CD4-positive, alpha-beta T cell treated with Interferon alpha-2 for 1 hour (primary cell): ENCODE data around the gene KRTCAP2.
"Not testable (repeated sequence)": the region's sequence is repeated elsewhere in the genome, so short reads cannot be mapped to it uniquely, and the experiment has no call there.

Experiments
- DNase-seq, 2 donors: peaks; one replicate each; pipeline ENCODE4 v3.0.0-alpha.2; 2020 to 2022

Gene KRTCAP2

DNA sequence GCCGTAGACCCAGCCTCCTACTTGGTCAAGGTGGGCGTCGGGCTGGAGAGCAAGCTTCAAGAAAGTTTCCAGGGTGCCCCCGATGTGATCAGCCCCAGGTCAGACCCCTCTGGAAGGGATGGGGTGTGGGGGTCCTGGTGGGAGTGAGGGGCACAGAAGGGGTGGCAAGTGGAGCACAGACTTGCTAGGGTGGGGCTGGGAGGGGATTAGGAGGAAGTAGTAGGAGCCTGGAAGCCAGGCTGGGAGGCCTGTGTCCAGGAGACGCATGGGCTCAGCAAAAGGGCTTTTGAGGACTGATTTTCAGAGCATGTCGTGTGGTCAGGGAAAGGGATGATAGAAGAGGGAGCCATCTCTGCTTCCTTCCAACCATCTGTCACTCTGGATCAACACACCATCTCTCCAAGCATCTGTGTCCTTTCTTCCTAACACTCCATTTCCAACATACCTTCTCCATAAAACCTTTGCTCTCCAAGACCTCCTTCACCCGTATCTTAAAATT is 9.0 kb upstream of the KRTCAP2 start:
- no peak for DNase-seq

DNA sequence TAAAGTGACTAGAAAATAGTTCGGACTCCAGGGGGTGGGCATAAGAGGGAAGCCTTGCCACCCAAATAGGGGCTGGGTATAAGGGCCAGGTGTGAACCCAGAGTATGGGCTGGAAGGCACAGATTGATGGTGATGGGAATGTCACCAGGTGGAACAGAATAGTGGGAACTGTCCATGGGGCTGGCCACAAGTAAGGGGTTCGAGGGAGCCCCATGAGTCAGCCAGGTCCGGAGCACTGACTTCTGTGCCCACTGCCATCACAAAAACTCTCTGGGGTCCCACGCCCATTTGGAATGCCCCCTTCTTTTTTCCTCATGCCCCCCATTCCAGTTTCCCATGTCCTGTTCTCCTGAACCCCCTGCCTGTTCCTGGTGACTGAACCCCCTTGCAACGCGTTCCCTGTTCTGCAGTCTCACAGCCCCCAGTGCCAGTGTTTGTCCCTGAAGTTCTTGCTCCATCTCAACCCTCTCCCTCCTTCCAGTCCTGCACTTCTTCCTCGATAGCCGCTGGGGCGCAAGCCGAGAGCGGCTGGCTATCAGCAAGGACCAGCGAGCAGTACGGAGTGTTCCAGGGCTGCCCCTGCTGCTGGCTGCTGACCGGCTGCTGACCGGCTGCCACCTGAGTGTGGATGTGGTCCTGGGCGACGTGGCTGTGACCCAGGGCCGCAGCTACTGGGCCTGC is 8.4 kb upstream of the KRTCAP2 start:
- DNase-seq: no peak

DNA sequence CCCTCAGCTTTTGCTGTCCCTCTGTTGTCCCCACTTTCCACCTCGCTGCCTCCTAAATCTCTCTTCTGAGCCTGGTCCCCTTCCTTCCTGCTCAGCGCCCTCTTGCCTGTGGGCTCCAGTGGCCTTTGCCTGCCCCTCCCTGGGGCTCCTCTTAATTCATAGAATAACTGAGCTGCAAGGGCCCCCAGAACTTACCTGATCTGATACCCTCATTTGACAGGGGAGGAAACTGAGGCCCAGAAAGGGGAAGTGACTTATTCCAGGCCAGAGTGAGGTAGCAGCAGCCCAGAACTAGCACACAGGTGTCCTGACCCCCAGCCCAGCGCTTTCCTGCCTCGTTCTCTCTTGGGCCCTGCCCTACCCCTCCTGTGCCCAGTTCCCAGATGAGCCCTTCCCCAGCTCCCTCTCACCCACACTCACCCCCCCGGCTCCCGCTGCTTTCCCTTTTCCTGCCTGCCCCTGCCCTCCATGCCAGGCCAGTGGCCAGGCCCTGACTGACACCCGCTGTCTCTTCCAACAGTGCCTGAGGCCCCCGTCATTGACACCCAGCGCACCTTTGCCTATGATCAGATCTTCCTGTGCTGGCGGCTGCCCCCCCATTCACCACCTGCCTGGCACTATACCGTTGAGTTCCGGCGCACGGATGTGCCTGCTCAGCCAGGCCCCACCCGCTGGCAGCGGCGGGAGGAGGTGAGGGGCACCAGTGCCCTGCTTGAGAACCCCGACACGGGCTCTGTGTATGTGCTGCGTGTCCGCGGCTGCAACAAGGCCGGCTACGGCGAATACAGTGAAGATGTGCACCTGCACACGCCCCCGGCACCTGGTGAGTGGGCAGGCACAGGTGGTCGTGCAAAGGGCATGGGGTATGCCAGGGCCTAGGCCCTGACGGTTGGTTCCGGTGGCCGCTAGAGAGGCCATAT is 6.3 kb upstream of the KRTCAP2 start:
- no peak for DNase-seq

DNA sequence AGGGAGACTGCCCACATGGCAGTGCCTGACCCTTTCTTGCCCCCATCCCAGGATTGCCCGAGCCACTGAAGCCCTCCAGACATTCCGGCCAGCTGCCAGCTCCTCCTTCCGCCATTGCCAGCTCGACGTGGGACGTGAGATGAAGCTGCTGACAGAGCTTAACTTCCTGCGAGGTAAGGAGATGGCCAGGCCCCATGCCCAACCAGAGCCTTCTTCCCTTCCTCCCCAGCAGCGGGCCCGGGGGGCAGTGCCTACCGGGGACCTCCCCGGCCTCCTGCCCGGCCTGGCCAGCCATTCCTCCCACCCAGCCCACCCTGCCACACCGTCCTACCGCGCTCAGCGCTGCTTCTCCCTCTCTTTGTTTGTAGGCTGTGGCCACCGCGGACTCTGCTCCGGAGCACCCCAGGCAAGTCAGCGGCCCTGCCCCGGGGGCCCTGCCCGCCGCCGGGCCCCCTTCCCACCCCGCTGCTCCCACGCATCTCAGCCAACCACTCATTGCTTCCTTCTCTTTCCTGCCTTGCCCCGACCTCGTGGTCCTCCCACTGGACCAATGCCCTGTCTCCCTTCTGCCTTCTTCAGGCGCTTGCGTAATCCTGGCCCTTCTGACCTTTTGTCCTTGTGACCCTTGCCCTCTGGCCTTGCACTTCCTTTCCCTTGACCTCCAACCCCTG is 5.5 kb upstream of the KRTCAP2 start:
- DNase-seq: peak in 1 of 2 donors; percentile 28

DNA sequence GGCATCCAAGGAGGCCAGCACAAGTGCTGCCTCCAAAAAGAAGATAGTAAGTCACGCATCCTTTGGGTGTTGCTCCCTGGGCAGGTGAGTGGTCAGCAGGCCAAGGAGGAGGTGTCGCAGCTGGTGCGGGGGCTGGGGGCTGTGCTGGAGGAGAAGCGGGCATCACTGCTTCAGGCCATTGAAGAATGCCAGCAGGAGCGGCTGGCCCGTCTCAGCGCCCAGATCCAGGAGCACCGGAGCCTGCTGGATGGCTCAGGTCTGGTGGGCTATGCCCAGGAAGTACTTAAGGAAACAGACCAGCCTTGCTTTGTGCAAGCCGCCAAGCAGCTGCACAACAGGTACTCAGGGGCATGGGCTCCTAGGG is 4.8 kb upstream of the KRTCAP2 start:
- DNase-seq: no peak

DNA sequence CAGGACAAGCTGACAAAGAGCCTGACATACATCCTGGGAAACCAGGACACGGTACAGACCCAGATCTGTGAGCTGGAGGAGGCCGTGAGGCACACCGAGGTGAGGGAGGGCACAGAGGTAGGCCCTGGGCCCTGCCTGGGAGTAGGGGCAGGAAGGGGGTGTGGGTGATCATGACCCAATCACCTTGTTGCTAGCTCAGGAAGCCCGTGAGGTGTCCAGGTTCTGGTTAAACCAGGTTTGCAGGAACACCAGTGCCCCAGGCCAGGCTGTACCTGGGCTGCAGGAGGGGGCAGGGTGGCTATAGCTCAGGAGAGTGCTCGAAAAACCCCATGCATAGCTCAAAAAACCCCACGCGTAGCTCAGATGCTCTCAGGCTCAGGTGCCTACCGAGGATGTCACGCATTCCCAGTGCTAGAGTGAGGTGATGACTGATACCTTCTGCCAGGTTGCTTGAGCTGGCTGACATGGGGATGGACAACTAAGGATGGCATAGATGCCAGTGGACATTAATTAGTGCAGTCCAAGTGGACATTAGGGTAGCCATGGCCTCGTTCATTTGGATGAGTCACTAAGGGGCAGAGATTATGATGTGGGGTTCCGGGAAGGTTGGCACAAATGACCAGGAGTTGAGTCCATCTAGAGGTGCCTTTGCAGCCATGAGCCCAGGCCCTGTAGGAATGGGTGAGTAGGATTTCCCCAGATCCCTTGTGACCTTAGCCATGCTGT is 4.3 kb upstream of the KRTCAP2 start:
- no peak for DNase-seq

DNA sequence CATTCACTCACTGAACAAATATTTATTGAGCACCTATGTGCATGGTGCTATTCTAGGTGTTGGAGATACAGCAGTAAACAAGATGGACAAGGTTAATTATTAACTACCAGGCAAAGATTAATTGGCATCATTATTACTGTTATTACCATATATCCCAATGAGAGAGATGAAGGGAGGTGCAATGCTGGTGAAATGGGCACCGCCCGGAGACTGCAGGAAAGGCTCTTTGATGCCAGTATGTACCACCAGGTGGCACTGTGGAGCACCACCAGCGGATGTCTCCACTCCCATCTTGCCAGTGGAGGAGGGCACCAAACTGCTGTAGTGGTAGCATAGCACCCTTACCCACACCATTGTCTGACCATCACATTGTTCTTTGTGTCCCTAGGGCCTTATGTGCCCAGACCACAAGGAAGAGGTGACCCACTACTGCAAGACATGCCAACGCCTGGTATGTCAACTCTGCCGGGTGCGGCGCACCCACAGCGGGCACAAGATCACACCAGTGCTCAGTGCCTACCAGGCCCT is 3.5 kb upstream of the KRTCAP2 start:
- peak; percentile 80 to 86 for DNase-seq

DNA sequence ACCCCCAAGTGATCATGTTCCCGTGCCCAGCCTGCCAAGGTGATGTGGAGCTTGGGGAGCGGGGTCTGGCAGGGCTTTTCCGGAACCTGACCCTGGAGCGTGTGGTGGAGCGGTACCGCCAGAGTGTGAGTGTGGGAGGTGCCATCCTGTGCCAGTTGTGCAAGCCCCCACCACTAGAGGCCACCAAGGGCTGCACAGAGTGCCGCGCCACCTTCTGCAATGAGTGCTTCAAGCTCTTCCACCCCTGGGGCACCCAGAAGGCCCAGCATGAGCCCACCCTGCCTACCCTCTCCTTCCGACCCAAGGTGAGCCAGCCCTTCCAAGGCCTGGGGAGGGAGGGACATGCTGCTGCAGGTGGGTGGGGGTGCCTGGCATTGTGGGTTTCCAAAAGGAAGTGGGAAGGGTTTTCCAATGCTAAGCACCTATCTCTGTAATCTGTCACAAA is 2.8 kb upstream of the KRTCAP2 start:
- peak in 1 of 2 donors; percentile 37 for DNase-seq

DNA sequence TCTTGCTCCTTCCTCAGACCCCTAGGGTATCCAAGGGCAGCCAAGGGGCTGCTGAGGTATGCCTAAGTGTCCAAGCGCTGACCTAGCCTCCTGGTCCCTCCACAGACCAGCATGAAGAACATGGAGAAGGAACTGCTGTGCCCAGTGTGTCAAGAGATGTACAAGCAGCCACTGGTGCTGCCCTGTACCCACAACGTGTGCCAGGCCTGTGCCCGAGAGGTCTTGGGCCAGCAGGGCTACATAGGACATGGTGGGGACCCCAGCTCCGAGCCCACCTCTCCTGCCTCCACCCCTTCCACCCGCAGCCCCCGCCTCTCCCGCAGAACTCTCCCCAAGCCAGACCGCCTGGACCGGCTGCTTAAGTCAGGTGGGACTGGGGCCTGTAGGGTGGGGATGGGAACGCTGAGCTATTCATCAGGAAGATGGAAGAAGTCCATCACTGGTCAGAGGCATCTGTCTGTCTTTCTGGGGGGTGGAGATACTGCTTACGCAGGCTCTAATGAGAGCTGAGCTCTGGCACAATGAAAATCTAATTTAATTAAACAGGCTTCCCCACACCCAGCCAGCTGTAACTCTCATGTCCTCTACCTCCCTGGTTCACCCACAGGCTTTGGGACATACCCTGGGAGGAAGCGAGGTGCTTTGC is 2.3 kb upstream of the KRTCAP2 start:
- no peak for DNase-seq

DNA sequence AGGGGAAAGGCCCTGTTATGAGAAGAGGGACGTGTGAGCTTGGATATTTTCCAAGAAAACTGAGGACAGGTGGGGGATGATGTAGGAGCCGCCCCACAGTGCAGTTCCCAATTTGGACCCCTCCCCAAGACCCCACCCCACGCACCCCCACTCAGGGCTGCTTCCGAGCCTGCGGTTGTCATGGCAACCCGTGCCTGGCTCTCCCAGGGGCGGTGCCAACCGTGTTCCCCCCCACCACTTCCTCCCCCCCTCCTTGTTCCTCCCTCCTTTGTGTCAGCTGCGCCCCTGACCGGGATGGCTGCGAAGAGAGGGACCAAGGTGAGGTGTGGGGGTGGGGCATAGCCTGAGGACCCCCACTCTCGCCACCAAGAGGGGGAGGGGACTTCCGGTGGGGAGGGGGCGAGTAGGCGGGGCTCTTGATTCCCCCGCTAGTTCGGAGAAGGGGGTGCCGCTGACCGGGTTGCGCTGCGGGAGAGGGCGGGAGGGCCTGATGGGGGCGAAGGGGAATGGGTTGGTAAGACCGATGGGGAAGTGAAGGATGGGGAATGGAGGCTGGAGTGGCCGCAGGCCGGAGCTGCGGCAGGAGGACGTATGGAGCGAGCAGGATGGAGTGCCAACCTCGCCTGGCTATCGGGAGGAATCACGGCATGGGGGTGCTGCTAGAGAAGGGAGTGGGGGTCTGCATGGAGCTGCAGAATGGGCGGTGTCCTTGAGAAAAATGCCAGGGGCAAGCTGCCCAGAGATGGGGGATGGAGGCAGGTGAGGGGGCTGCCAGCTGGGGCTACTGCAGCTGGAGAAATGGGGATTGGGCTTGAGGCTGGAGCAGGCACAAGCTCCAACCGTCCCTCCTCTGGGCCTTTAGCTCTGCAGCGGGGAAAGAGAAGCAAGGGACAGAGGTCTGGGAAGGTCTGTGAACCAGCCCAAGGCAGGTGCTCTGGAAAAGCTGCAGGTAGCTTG is 1.5 kb upstream of the KRTCAP2 start:
- DNase-seq: peak; percentile 54 to 75

DNA sequence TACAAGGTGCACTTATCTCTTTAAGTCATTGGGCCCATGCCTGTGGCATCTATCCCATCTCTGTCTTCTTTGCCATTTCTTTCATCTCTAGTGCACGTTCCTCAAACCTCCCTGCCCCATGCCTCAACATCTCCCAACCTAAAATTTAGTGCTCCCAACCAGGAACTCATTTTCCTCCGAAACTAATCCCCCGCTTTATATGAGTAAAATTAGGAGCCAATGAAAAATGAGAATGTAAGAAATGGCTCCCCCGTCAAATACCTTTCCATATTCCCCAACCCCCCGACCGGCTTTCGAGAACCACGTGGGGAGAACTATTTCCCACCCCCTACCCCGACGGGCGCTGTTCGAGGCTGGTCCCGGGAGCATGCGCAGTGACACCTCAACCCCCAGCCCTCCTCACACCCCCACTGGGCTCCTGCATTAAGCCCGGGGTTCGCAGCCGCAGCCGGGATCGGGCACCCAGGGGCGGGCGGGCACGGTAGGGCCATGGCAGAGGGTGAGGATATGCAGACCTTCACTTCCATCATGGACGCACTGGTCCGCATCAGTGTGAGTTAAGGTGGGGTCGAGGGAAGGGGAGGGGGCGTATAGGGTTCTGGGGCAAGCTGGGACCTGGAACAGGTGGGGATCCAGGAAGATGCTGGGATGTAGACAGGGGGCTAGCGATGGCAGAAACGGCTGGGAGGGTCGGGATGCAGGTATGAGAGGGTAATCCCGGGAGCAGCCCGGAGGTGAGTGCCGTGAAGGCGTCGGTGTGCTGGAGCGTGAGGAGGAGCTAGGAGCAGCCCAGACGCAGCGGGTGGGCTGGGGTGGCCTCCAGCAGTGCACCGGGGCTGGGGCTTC is 597 bp upstream of the KRTCAP2 start, which contains the start of gene TRIM46:
Gene TRIM46, plus strand, starts transcription at position 372 of the 846 bp plus-strand sequence. Its CDS starts 118 bp downstream, at position 490.
- DNase-seq: peak; percentile 64 to 78

DNA sequence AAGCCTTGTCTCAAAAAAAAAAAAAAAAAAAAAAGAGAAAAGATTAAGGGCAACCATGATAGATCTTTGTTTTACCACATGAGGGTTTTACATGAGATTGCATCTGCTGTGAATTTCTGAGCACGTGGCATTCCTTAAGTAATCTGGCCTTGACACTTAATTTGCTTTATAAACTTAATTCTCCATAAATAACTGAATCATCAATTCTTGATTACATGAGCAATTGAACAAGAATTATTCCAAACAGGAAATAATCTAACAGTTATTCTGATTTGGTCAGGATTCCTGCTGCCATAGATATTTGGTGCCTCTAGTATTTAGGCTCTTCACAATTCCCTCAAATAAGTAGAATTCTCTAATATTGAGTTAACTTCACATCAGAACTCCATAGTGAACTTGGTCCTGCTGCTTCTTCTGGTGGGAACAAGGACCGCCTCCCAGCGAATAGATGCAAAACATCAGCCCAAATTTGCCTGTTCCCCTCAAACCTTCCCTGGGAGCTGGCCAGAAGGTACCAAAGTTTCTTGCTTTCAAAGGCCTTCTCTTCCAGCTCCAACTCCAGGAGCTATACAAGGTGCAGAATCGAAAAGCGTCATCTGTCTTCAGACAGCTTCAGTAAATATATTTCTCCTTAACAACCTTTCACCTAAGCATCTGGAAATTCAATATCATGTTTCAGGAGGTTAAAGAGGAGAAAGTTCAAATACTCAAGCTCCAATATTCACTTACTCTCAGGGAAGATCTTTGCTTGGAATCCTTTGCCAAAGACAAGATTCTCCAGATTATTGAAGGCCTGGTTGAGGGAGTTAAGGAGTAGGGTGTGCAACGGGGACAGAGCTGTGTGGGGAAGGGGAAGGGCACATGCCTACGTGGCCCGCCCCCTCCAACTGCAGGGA is 1.0 kb downstream of the KRTCAP2 start:
- no peak for DNase-seq

DNA sequence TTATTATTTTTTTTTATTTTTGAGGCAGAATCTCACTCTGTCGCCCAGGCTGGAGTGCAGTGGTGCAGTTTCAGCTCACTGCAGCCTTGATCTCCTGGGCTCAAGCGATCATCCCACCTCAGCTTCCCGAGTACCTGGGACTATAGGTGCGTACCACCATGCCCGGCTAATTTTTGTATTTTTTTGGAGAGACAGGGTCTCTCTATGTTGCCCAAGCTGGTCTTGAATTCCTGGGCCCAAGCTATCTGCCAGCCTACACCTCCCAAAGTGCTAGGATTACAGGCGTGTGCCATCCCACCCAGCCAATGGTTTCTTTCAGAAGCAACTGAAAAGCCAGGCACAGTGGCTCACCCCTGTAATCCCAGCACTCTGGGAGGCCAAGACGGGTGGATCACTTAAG is 2.3 kb downstream of the KRTCAP2 start:
- DNase-seq: no peak

DNA sequence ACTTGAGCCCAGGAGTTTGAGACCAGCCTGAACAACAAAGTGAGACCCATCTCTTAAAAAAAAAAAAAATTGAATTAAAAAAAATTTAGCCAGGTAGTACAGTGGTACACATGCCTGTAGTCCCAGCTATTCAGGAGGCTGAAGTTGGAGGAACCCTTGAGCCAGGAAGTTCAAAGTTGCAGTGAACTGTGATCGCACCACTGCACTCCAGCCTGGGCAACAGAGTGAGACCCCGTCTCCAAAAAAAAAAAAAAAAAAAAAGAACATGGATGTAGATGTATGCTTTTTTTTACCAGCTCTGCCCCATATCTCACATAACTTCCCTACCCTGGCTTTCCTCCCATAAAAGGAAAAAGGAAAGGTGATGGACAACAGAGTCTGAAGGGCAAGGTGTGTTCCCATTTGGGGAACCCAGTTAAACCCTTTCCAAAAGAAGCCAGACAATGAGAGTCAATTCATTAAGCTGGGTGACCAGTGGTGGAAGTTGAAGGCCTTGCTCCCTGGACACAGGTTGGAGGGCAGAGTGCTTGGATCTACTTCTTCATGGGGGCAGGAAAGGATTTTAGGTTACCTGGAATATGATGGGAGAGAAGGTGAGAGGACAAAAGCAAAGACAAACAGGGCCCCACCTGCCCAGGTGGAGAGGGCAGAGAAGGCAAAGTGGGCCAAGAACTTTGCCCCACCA is 2.9 kb downstream of the KRTCAP2 start:
- no peak for DNase-seq

DNA sequence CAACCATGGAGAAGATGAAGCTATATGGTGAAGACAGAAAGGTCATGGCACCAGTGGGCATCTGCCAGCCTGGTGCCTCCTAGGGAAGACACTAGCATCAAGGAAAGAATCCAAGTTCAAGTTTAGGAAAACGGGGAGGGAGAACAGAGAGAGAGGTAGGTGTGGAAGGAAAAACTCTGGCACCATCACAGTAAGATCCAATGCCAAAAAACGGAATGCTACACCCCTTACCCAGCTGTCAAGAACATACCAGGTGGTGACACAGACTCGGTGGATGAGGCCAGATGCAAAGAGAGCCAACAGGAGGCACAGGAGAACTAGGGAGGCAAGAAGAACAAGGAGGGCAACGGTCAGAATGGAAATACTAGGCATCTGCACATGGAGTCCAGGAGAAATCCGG is 3.6 kb downstream of the KRTCAP2 start:
- no peak for DNase-seq

DNA sequence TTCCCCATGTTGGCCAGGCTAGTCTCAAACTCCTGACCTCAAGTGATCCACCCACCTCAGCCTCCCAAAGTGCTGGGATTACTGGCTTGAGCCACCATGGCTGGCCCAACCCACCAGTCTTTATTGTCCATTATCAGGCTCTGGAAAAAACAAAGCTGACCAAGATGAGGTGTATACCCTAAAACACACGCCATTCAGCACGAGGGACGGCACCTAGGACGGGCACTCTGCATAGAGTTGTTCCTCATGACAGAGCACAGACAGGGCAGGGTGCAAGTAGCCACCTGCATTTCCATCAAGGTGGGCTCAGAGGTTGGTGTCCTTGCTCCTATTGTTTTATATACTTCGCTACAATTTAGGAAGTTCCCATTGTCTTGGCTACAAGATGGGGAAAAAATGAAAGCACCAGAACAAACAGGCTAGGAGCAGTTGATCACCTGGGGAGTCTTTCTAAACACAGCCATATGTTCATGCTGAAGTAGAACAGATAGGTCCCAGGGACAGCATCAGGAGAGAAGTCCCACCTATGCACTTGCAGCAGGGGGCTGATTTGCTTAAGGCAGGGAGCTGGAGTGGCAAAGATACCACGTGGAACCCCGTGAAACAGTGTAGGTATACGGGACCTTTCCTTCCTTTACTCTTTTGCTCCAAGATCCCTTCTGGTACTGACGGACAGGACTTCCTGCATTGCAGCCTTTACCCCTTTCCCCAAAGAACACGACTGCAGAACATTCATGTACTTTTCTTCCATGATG is 4.5 kb downstream of the KRTCAP2 start:
- DNase-seq: no peak

DNA sequence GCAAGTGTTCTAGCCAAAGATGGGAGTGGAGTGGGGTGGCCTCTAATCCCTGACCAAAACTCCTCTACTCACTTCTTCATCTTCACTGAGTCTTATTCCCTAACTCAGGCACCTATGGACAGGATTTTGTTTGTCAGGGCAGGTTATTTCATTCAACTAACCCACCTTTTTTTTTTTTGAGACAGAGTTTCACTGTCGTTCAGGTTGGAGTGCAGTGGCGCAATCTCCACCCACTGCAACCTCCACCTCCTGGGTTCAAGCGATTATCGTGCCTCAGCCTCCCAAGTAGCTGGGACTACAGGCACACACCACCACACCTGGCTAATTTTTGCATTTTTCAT is 5.0 kb downstream of the KRTCAP2 start:
- not testable (repeated sequence) for DNase-seq
